HEK293 (cell line): ENCODE results near the gene IGFLR1.

Experiments used
- CTCF ChIP-seq: fragments of 450-650 bp; formaldehyde crosslinking; IDR thresholded peaks from 2 replicates; pipeline ENCODE4 v1.5.1; 2016; ENCODE audit warnings: missing biosample characterization, missing genetic modification characterization
- MYNN ChIP-seq: fragments of 450-650 bp; formaldehyde crosslinking; IDR thresholded peaks from 2 replicates; pipeline ENCODE4 v1.5.1; 2016; ENCODE audit warnings: missing biosample characterization, missing genetic modification characterization, borderline replicate concordance
- YY1 ChIP-seq: fragments of 450-650 bp; formaldehyde crosslinking; IDR thresholded peaks from 2 replicates; pipeline ENCODE4 v1.5.1; 2018; ENCODE audit warnings: missing biosample characterization, missing genetic modification characterization
- ZBTB49 ChIP-seq: fragments of 450-650 bp; formaldehyde crosslinking; IDR thresholded peaks from 2 replicates; pipeline ENCODE4 v1.5.1; 2016; ENCODE audit warnings: missing biosample characterization, missing genetic modification characterization, low read depth
- ZEB2 ChIP-seq: fragments of 450-650 bp; formaldehyde crosslinking; IDR thresholded peaks from 2 replicates; pipeline ENCODE4 v1.5.1; 2016; ENCODE audit warnings: missing biosample characterization, missing genetic modification characterization
- ZNF169 ChIP-seq: fragments of 450-650 bp; formaldehyde crosslinking; IDR thresholded peaks from 2 replicates; pipeline ENCODE4 v1.5.1; 2016; ENCODE audit warnings: missing biosample characterization, missing genetic modification characterization
- ZNF174 ChIP-seq: fragments of 450-650 bp; formaldehyde crosslinking; IDR thresholded peaks from 2 replicates; pipeline ENCODE4 v1.5.0; 2017; ENCODE audit warnings: missing biosample characterization, mild to moderate bottlenecking, missing genetic modification characterization
- ZNF292 ChIP-seq: fragments of 450-650 bp; formaldehyde crosslinking; IDR thresholded peaks from 2 replicates; pipeline ENCODE4 v1.5.1; 2016; ENCODE audit warnings: low read depth, missing biosample characterization, missing genetic modification characterization, borderline replicate concordance
- ZNF324 ChIP-seq: fragments of 450-650 bp; formaldehyde crosslinking; IDR thresholded peaks from 2 replicates; pipeline ENCODE4 v1.5.1; 2016; ENCODE audit warnings: missing biosample characterization, missing genetic modification characterization
- ZNF404 ChIP-seq: fragments of 450-650 bp; formaldehyde crosslinking; IDR thresholded peaks from 2 replicates; pipeline ENCODE4 v1.5.1; 2017; ENCODE audit warnings: missing biosample characterization, missing genetic modification characterization
- ZNF585B ChIP-seq: fragments of 450-650 bp; formaldehyde crosslinking; IDR thresholded peaks from 2 replicates; pipeline ENCODE4 v1.5.1; 2016; ENCODE audit warnings: missing biosample characterization, missing genetic modification characterization
- ZNF677 ChIP-seq: fragments of 450-650 bp; IDR thresholded peaks from 2 replicates; pipeline ENCODE4 v1.5.0; 2018; ENCODE audit warnings: missing biosample characterization, mild to moderate bottlenecking, missing genetic modification characterization, moderate library complexity
- TF ChIP-seq, protein P1 (sequence below): IDR thresholded peaks from 2 replicates; pipeline ENCODE4 v1.6.1; 2011; ENCODE audit warnings: mild to moderate bottlenecking, low read depth, low read length, borderline replicate concordance
- TF ChIP-seq, protein P2 (sequence below): fragments of 450-650 bp; formaldehyde crosslinking; optimal IDR thresholded peaks from 2 replicates; pipeline ENCODE3; 2016; ENCODE audit warnings: missing biosample characterization, mild to moderate bottlenecking, missing genetic modification characterization

DNA sequence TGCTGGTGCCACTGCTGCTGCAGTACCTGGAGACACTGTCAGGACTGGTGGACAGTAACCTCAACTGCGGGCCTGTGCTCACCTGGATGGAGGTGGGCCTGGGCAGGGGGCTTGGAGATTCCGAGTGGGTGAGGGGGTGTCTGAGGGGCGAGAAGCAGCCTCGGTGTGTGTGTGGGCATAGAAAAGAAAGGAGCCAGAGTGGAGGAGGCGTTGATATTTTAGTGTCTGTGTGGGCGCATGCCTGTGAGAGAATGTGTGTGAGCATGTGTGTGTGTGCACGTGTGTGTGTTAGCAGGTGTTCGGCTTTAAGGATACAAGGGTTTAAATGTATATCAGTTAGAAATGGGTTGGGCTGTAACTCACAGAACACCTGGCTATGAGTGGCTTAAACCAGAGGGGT is 36.8 kb upstream of the IGFLR1 start:
- TF ChIP-seq ZNF677 (tag by site-specific recombination) (no peak), ZNF585B (tag by site-specific recombination) (no peak), ZBTB49 (tag by site-specific recombination) (no peak), ZNF324 (tag by site-specific recombination) (no peak), ZNF174 (no peak), CTCF (tag by site-specific recombination) (no peak), ZNF292 (tag by site-specific recombination) (no peak), ZNF169 (tag by site-specific recombination) (no peak), ZNF404 (tag by site-specific recombination) (no peak), MYNN (no peak), YY1 (tag by site-specific recombination) (no peak), ZEB2 (no peak)
- TF ChIP-seq, protein P1, sequence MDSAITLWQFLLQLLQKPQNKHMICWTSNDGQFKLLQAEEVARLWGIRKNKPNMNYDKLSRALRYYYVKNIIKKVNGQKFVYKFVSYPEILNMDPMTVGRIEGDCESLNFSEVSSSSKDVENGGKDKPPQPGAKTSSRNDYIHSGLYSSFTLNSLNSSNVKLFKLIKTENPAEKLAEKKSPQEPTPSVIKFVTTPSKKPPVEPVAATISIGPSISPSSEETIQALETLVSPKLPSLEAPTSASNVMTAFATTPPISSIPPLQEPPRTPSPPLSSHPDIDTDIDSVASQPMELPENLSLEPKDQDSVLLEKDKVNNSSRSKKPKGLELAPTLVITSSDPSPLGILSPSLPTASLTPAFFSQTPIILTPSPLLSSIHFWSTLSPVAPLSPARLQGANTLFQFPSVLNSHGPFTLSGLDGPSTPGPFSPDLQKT, result no peak
- TF ChIP-seq, protein P2, sequence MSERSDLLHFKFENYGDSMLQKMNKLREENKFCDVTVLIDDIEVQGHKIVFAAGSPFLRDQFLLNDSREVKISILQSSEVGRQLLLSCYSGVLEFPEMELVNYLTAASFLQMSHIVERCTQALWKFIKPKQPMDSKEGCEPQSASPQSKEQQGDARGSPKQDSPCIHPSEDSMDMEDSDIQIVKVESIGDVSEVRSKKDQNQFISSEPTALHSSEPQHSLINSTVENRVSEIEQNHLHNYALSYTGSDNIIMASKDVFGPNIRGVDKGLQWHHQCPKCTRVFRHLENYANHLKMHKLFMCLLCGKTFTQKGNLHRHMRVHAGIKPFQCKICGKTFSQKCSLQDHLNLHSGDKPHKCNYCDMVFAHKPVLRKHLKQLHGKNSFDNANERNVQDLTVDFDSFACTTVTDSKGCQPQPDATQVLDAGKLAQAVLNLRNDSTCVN (tag by site-specific recombination), result no peak
